Uterus (tissue), 2 donors: ENCODE measurements around the gene CPED1.

Experiments used
- POLR2A ChIP-seq, 2 donors: fragments of 450-650 bp; IDR thresholded peaks; one replicate each; pipeline ENCODE4 v1.6.1; 2016; ENCODE audit warnings: antibody characterized with exemption in 2 of 2, mild to moderate bottlenecking in 1 of 2, moderate library complexity in 1 of 2
- TF ChIP-seq, protein P1 (sequence below), 4 experiments: fragments of 200-600 bp in 2 of 4; fragments of 450-650 bp in 2 of 4; sonication (generic) in 2 of 4; IDR thresholded peaks; one replicate each; pipeline ENCODE4 v1.5.1; 2016 to 2019; ENCODE audit warnings: antibody characterized with exemption in 4 of 4, mild to moderate bottlenecking in 2 of 4, moderate library complexity in 1 of 4

DNA sequence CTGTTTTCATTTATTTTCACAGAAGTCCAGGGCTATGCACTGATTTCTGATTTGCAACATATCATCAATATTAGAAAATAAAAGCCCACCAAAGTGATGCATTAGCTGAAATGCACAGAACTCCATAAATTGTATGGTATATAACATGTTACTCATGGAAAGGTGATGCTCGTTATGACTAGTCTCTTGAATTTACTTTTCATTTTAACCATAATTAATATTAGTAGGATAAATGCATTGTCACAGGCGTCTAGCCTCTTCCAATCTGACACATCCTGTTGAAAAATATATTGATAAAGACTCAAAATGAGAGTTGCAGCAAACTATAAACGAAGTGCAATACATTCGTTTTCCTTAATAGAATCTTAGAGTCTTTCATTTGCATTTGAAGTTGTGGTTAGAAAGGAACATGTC is 92.4 kb downstream of the CPED1 start:
- TF ChIP-seq, protein P1, sequence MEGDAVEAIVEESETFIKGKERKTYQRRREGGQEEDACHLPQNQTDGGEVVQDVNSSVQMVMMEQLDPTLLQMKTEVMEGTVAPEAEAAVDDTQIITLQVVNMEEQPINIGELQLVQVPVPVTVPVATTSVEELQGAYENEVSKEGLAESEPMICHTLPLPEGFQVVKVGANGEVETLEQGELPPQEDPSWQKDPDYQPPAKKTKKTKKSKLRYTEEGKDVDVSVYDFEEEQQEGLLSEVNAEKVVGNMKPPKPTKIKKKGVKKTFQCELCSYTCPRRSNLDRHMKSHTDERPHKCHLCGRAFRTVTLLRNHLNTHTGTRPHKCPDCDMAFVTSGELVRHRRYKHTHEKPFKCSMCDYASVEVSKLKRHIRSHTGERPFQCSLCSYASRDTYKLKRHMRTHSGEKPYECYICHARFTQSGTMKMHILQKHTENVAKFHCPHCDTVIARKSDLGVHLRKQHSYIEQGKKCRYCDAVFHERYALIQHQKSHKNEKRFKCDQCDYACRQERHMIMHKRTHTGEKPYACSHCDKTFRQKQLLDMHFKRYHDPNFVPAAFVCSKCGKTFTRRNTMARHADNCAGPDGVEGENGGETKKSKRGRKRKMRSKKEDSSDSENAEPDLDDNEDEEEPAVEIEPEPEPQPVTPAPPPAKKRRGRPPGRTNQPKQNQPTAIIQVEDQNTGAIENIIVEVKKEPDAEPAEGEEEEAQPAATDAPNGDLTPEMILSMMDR (IDR thresholded peaks at IDR 0.05): no peak
- no peak for TF ChIP-seq POLR2A (IDR thresholded peaks at IDR 0.05)
